Calu3 (cell line): ENCODE data around the gene TTLL11. TPM values are rescaled to one million over a fixed set of nuclear protein-coding genes. Genes with fewer than 3 reads are reported as not detected.

Experiments used
- BruUV-seq: library from RNA; stranded (reverse); fragments of 400-500 nt; replicated peaks from 2 replicates; lab custom pipeline; 2021; lab: Mats Ljungman, UMichigan
- CTCF ChIA-PET: fragments of 300-600 bp; sonication (Branson Sonifier 250); formaldehyde crosslinking; loops from one replicate; lab custom pipeline; 2022; ENCODE audit warnings: antibody characterized with exemption; lab: Charles Lee
- DNase-seq: peaks from one replicate; pipeline ENCODE4 v3.0.0; 2022
- H3K27ac Mint-ChIP-seq: one replicate; pipeline ENCODE4 v1.8.0; 2022; ENCODE audit warnings: mixed read lengths; ENCODE audit not compliant: unreplicated experiment
- H3K27me3 Mint-ChIP-seq: one replicate; pipeline ENCODE4 v1.8.0; 2022; ENCODE audit warnings: mixed read lengths; ENCODE audit not compliant: unreplicated experiment
- H3K36me3 Mint-ChIP-seq: one replicate; pipeline ENCODE4 v1.8.0; 2022; ENCODE audit warnings: mild to moderate bottlenecking, moderate library complexity, mixed read lengths; ENCODE audit not compliant: insufficient read depth, unreplicated experiment
- H3K4me1 Mint-ChIP-seq: one replicate; pipeline ENCODE4 v1.8.0; 2022; ENCODE audit warnings: mild to moderate bottlenecking, low read depth, mixed read lengths; ENCODE audit not compliant: unreplicated experiment
- H3K4me3 Mint-ChIP-seq: one replicate; pipeline ENCODE4 v1.8.0; 2022; ENCODE audit warnings: mild to moderate bottlenecking, low read depth, moderate library complexity, mixed read lengths; ENCODE audit not compliant: unreplicated experiment
- H3K9me3 Mint-ChIP-seq: one replicate; pipeline ENCODE4 v1.8.0; 2022; ENCODE audit warnings: low read depth, mixed read lengths; ENCODE audit not compliant: unreplicated experiment
- CTCF ChIP-seq: fragments of 200-600 bp; IDR thresholded peaks from one replicate; pipeline ENCODE4 v1.8.0; 2022; ENCODE audit warnings: antibody characterized with exemption; ENCODE audit not compliant: unreplicated experiment
- intact Hi-C: fragments of 100-400 bp; cut with micrococcal nuclease; formaldehyde crosslinking; loops from one replicate; pipeline ENCODE4 v1.10.0; 2022; ENCODE audit not compliant: unreplicated experiment
- total RNA-seq: library from RNA; stranded (reverse); gene quantifications from 2 replicates; pipeline ENCODE4 v1.2.3, GENCODE V29; 2022

TTLL11 gene
- total RNA-seq, 1 experiment from 2014 or later = 10.5 TPM

- Mint-ChIP-seq H3K27me3 (peaks cover 18% of the 10 kb centered on the region), H3K4me1 (no peaks in the 10 kb centered on the region), H3K4me3 (no peak overlapping the region), H3K27ac (no peak overlapping the region), H3K36me3 (no peaks in the 10 kb centered on the region), H3K9me3 (no peaks in the 10 kb centered on the region)
- intact Hi-C loops = no loop called here
- BruUV-seq = no TSS peak
- DNase-seq = no peak
- TF ChIP-seq CTCF = no peak
- CTCF ChIA-PET = interaction anchor here (1.2 kb wide), 1 partner anchor 8 kb away, joined by 3 read pairs; no protein-coding TSS in a partner anchor
Observed at GRCh38 chr9:122133263-122133983, 40.3 kb upstream of the TTLL11 start.

DNA sequence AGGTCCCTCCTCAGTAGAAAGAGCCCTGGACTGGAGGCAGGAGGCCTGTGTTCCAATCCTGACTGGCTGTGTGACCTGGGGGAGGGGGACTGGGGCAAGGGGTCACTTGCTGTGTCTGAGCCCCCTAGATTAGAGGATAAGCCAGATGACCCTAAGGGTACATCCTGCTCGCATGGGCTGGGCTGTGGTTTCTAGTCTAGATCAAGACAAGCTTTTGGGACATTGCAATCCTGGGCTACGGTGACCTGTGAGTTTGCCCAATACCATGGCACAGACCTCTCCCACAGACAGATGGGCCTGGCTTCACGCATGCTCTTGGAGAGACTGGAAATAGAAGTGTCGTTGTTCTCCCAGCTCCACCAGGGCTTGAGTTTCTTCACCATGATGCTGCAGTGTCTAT is 39.4 kb upstream of the TTLL11 start:
- CTCF ChIA-PET = no interaction called here
- Mint-ChIP-seq H3K36me3 (no peaks in the 10 kb centered on the region), H3K9me3 (no peaks in the 10 kb centered on the region), H3K4me3 (no peak overlapping the region), H3K27ac (no peak overlapping the region), H3K4me1 (no peaks in the 10 kb centered on the region), H3K27me3 (peaks cover 18% of the 10 kb centered on the region)
- DNase-seq = no peak
- no peak for TF ChIP-seq CTCF
- intact Hi-C loops = no loop called here
- BruUV-seq = no TSS peak

- H3K36me3 Mint-ChIP-seq = no peaks in the 10 kb centered on the region
- no peak overlapping the region for H3K27ac Mint-ChIP-seq
- TF ChIP-seq CTCF = no peak
- H3K4me1 Mint-ChIP-seq = no peaks in the 10 kb centered on the region
- intact Hi-C loops = no loop called here
- peaks cover 23% of the 10 kb centered on the region for H3K27me3 Mint-ChIP-seq
- CTCF ChIA-PET = no interaction called here
- H3K4me3 Mint-ChIP-seq = no peak overlapping the region
- no peaks in the 10 kb centered on the region for H3K9me3 Mint-ChIP-seq
- DNase-seq = no peak
- no TSS peak for BruUV-seq
Observed at GRCh38 chr9:122131401-122132001, 38.4 kb upstream of the TTLL11 start.

GRCh38 chr9:122130837-122131236 is 37.7 kb upstream of the TTLL11 start:
- no peak for TF ChIP-seq CTCF
- H3K4me1 Mint-ChIP-seq = peaks cover 6% of the 10 kb centered on the region
- intact Hi-C loops = no loop called here

More at GRCh38 chr9:122130837-122131236, 37.7 kb upstream of the TTLL11 start:
- no peak overlapping the region for H3K27ac Mint-ChIP-seq
- H3K4me3 Mint-ChIP-seq = no peak overlapping the region
- no peak for DNase-seq
- H3K9me3 Mint-ChIP-seq = no peaks in the 10 kb centered on the region
- no peaks in the 10 kb centered on the region for H3K36me3 Mint-ChIP-seq
- CTCF ChIA-PET = no interaction called here
- peaks cover 29% of the 10 kb centered on the region for H3K27me3 Mint-ChIP-seq
- no TSS peak for BruUV-seq
